ENCODE data around the gene SLC25A46.
"Not testable (repeated sequence)": the region's sequence is repeated elsewhere in the genome, so short reads cannot be mapped to it uniquely, and the experiment has no call there.

Gene SLC25A46

GRCh38 chr5:110769000-110769681 is 30.3 kb downstream of the SLC25A46 start:
- Histone ChIP-seq H3K27me3 (ENCODE audit: insufficient read depth, poor library complexity, severe bottlenecking) (no peaks in the 10 kb centered on the region), H3K36me3 (ENCODE audit: low read depth) (no peaks in the 10 kb centered on the region), H3K9me3 (ENCODE audit: severe bottlenecking) (no peaks in the 10 kb centered on the region), H3K27ac (ENCODE audit: poor library complexity, severe bottlenecking) (no peak overlapping the region), H3K4me1 (ENCODE audit: insufficient read depth, poor library complexity, severe bottlenecking) (no peaks in the 10 kb centered on the region), H3K4me3 (ENCODE audit: severe bottlenecking) (no peak overlapping the region)
- TF ChIP-seq CTCF (IDR thresholded peaks at IDR 0.05; ENCODE audit: poor library complexity, severe bottlenecking), result no peak
- ATAC-seq (ENCODE audit: low read depth) (peak; percentile 35; the same call in 1 of the 3 replicates), DNase-seq (ENCODE audit: low spot score) (no peak)

- Histone ChIP-seq H3K36me3 (ENCODE audit: low read depth) (no peaks in the 10 kb centered on the region), H3K4me3 (ENCODE audit: severe bottlenecking) (no peak overlapping the region), H3K27me3 (ENCODE audit: insufficient read depth, poor library complexity, severe bottlenecking) (no peaks in the 10 kb centered on the region), H3K9me3 (ENCODE audit: severe bottlenecking) (no peaks in the 10 kb centered on the region), H3K4me1 (ENCODE audit: insufficient read depth, poor library complexity, severe bottlenecking) (no peaks in the 10 kb centered on the region), H3K27ac (ENCODE audit: poor library complexity, severe bottlenecking) (no peak overlapping the region)
- ATAC-seq (ENCODE audit: low read depth), result no peak
- TF ChIP-seq CTCF (IDR thresholded peaks at IDR 0.05; ENCODE audit: poor library complexity, severe bottlenecking), result no peak
- no peak for DNase-seq (ENCODE audit: low spot score)
These were observed 31.5 kb downstream of the SLC25A46 start for GRCh38 chr5:110770286-110770685.

- DNase-seq (ENCODE audit: low spot score) (no peak), ATAC-seq (ENCODE audit: low read depth) (peak; percentile 59)
- H3K9me3 ChIP-seq (ENCODE audit: severe bottlenecking), result peaks cover 2% of the 10 kb centered on the region
- peaks cover 10% of the 10 kb centered on the region for H3K4me1 ChIP-seq (ENCODE audit: insufficient read depth, poor library complexity, severe bottlenecking)
- H3K27me3 ChIP-seq (ENCODE audit: insufficient read depth, poor library complexity, severe bottlenecking), result no peaks in the 10 kb centered on the region
- no peak for TF ChIP-seq CTCF (IDR thresholded peaks at IDR 0.05; ENCODE audit: poor library complexity, severe bottlenecking)
- no peak overlapping the region for H3K4me3 ChIP-seq (ENCODE audit: severe bottlenecking)
- peak overlapping the region; percentile 6 for H3K27ac ChIP-seq (ENCODE audit: poor library complexity, severe bottlenecking)
- H3K36me3 ChIP-seq (ENCODE audit: low read depth), result no peaks in the 10 kb centered on the region
These were observed 46.1 kb downstream of the SLC25A46 start for GRCh38 chr5:110784901-110785300.

- DNase-seq (ENCODE audit: low spot score) (no peak), ATAC-seq (ENCODE audit: low read depth) (peak; percentile 97)
- TF ChIP-seq CTCF (IDR thresholded peaks at IDR 0.05; ENCODE audit: poor library complexity, severe bottlenecking), result no peak
- Histone ChIP-seq H3K9me3 (ENCODE audit: severe bottlenecking) (peaks cover 2% of the 10 kb centered on the region), H3K27ac (ENCODE audit: poor library complexity, severe bottlenecking) (peak overlapping the region; percentile 6), H3K27me3 (ENCODE audit: insufficient read depth, poor library complexity, severe bottlenecking) (no peaks in the 10 kb centered on the region), H3K36me3 (ENCODE audit: low read depth) (no peaks in the 10 kb centered on the region), H3K4me3 (ENCODE audit: severe bottlenecking) (no peak overlapping the region), H3K4me1 (ENCODE audit: insufficient read depth, poor library complexity, severe bottlenecking) (peaks cover 10% of the 10 kb centered on the region)
These were observed 46.5 kb downstream of the SLC25A46 start for GRCh38 chr5:110785356-110785755.

- H3K27me3 ChIP-seq (ENCODE audit: insufficient read depth, poor library complexity, severe bottlenecking); H3K9me3 ChIP-seq (ENCODE audit: severe bottlenecking); ATAC-seq (ENCODE audit: low read depth); H3K4me3 ChIP-seq (ENCODE audit: severe bottlenecking); H3K27ac ChIP-seq (ENCODE audit: poor library complexity, severe bottlenecking); DNase-seq (ENCODE audit: low spot score); H3K36me3 ChIP-seq (ENCODE audit: low read depth): not testable (repeated sequence)
- peaks cover 10% of the 10 kb centered on the region for H3K4me1 ChIP-seq (ENCODE audit: insufficient read depth, poor library complexity, severe bottlenecking)
These were observed 49.2 kb downstream of the SLC25A46 start for GRCh38 chr5:110788006-110788405.
